ENCODE data around the gene C17orf75. TPM values are rescaled to one million over a fixed set of nuclear protein-coding genes. Genes with fewer than 3 reads are reported as not detected.
"Not testable (repeated sequence)": the region's sequence is repeated elsewhere in the genome, so short reads cannot be mapped to it uniquely, and the experiment has no call there.

C17orf75 gene
- total RNA-seq, 2 donors from 2014 or later = 12.5 to 13.4 TPM

DNA sequence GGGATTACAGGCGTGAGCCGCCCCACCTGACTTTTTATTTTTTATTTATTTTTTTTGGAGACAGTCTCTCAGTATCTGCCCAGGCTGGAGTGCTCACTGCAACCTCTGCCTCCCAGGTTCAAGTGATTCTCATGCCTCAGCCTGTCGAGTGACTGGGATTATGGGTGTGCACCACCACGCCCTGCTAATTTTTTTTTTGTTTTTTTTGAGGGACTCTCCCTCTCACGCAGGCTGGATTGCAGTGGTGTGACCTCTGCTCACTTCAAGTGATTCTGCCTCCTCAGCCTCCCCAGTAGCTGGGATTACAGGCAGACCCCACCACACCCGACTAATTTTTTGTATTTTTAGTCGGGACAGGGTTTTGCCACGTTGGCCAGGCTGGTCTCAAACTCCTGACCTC is 15.6 kb upstream of the C17orf75 start:
- DNase-seq = no peak
- H3K27me3 ChIP-seq = no peaks in the 10 kb centered on the region
- intact Hi-C loops (cut with DNase I) = no loop called here
- peaks cover 23% of the 10 kb centered on the region for H3K36me3 ChIP-seq
- H3K27ac ChIP-seq = no peak overlapping the region
- H3K9me3 ChIP-seq = no peaks in the 10 kb centered on the region
- no peak overlapping the region for H3K4me3 ChIP-seq
- peaks cover under 1% of the 10 kb centered on the region for H3K4me1 ChIP-seq
- no peak overlapping the region for H3K9ac ChIP-seq (ENCODE audit: low read depth in 2 of 2, low read length in 2 of 2)
- TF ChIP-seq, protein P1, sequence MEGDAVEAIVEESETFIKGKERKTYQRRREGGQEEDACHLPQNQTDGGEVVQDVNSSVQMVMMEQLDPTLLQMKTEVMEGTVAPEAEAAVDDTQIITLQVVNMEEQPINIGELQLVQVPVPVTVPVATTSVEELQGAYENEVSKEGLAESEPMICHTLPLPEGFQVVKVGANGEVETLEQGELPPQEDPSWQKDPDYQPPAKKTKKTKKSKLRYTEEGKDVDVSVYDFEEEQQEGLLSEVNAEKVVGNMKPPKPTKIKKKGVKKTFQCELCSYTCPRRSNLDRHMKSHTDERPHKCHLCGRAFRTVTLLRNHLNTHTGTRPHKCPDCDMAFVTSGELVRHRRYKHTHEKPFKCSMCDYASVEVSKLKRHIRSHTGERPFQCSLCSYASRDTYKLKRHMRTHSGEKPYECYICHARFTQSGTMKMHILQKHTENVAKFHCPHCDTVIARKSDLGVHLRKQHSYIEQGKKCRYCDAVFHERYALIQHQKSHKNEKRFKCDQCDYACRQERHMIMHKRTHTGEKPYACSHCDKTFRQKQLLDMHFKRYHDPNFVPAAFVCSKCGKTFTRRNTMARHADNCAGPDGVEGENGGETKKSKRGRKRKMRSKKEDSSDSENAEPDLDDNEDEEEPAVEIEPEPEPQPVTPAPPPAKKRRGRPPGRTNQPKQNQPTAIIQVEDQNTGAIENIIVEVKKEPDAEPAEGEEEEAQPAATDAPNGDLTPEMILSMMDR (IDR thresholded peaks at IDR 0.05) = no peak

DNA sequence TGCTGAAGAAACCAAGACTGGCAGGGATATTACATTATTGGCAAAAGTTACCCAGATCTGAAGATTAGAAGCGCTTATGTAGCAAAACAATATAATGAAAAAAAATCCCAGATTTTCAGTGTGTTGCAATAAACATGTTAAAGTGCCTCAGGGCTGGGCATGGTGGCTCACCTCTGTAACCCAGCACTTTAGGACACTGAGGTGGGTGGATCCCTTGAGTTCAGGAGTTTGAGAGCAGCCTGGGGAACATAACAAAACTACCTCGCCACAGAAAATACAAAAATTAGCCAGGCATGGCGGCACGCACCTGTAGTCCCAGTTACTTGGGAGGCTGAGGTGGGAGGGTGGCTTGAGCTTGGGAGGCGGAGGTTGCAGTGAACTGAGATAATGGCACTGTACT is 14.8 kb upstream of the C17orf75 start:
- H3K4me1 ChIP-seq = peaks cover 7% of the 10 kb centered on the region
- intact Hi-C loops (cut with DNase I) = no loop called here

DNA sequence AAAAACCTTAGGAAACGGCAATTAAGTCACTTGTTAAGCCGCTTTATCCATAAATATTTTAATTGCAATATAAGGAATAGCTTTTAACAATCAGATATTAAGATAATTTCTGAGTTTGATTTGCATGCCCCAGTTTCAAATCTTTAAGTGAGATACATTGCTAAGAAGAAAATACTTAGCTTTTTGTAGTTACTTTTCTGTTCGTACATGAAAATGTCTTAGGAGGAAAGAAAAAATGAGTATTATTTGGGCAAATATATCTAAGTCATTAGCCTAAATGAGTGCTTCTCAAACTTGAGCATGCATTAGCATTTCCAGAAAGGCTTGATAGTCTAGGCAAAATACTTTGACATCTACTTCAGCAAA is 14.4 kb upstream of the C17orf75 start:
- no peaks in the 10 kb centered on the region for H3K9me3 ChIP-seq
- intact Hi-C loops (cut with DNase I) = no loop called here
- no peaks in the 10 kb centered on the region for H3K27me3 ChIP-seq
- H3K4me1 ChIP-seq = peaks cover 7% of the 10 kb centered on the region
- no peak overlapping the region for H3K27ac ChIP-seq
- H3K4me3 ChIP-seq = no peak overlapping the region
- no peak overlapping the region for H3K9ac ChIP-seq (ENCODE audit: low read depth in 2 of 2, low read length in 2 of 2)
- no peak for DNase-seq
- H3K36me3 ChIP-seq = peaks cover 20% of the 10 kb centered on the region
- TF ChIP-seq, protein P1 (IDR thresholded peaks at IDR 0.05) = no peak

More for the DNA sequence above, 14.8 kb upstream of the C17orf75 start:
- H3K9me3 ChIP-seq = no peaks in the 10 kb centered on the region
- peaks cover 22% of the 10 kb centered on the region for H3K36me3 ChIP-seq
- TF ChIP-seq, protein P1 (IDR thresholded peaks at IDR 0.05) = no peak
- no peak overlapping the region for H3K27ac ChIP-seq
- H3K4me3 ChIP-seq = no peak overlapping the region
- DNase-seq = no peak
- no peak overlapping the region for H3K9ac ChIP-seq (ENCODE audit: low read depth in 2 of 2, low read length in 2 of 2)
- no peaks in the 10 kb centered on the region for H3K27me3 ChIP-seq

DNA sequence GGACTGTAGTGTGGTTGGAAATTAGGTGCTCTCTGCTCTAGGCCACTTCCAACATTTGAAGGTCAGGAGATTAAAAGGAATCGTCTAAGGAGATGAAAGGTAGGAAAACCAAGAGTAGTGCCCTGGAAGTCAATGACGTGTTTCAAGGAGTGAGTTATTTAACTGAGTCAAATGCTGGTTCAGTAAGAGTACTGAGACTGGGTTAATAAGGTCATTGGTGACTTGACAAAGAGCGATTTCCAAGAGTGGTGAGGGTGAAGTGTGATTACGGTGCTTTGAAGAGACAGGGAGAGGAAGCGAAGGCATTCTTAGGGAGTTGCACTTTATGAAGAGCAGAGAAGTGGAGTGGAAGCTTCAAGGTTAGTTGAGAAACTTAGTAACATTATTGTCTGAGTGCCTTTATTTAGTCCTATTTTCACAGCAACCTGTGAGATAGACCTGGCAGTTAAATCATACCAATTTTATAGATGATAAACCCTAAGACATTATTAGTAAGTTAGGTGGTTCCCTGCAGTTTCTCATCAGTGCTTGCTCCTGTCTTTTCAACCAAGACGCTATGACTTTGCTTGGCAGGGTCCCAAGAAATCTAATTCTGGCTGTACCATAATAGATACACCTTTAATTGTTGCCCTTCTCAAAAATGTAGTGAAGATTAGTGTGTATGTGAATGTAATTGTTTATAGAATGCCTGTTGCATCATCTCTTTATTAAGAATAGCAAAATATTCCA is 13.8 kb upstream of the C17orf75 start:
- Histone ChIP-seq H3K9me3 (no peaks in the 10 kb centered on the region), H3K27ac (no peak overlapping the region), H3K36me3 (peaks cover 15% of the 10 kb centered on the region), H3K4me1 (peaks cover 7% of the 10 kb centered on the region), H3K9ac (ENCODE audit: low read depth in 2 of 2, low read length in 2 of 2) (no peak overlapping the region), H3K27me3 (no peaks in the 10 kb centered on the region), H3K4me3 (no peak overlapping the region)
- intact Hi-C loops (cut with DNase I) = no loop called here
- no peak for DNase-seq
- TF ChIP-seq, protein P1 (IDR thresholded peaks at IDR 0.05) = no peak

DNA sequence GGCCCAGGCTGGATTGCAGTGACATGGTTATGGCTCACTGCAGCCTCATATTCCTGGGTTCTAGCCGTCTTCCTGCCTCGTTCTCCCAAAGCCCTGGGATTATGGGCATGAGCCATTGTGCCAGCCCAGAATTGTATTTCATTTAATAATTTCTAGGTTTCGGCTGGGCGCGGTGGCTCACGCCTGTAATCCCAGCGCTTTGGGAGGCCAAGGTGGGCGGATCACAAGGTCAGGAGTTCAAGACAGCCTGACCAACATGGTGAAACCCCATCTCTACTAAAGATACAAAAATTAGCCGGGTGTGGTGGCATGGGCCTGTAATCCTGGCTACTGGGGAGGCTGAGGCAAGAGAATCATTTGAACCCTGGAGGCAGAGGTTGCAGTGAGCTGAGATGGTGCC is 10.8 kb upstream of the C17orf75 start:
- DNase-seq; H3K27me3 ChIP-seq; H3K4me3 ChIP-seq; H3K9ac ChIP-seq (ENCODE audit: low read depth in 2 of 2, low read length in 2 of 2); H3K9me3 ChIP-seq; intact Hi-C loops (cut with DNase I); H3K27ac ChIP-seq; H3K36me3 ChIP-seq: not testable (repeated sequence)
- H3K4me1 ChIP-seq = peaks cover 13% of the 10 kb centered on the region

DNA sequence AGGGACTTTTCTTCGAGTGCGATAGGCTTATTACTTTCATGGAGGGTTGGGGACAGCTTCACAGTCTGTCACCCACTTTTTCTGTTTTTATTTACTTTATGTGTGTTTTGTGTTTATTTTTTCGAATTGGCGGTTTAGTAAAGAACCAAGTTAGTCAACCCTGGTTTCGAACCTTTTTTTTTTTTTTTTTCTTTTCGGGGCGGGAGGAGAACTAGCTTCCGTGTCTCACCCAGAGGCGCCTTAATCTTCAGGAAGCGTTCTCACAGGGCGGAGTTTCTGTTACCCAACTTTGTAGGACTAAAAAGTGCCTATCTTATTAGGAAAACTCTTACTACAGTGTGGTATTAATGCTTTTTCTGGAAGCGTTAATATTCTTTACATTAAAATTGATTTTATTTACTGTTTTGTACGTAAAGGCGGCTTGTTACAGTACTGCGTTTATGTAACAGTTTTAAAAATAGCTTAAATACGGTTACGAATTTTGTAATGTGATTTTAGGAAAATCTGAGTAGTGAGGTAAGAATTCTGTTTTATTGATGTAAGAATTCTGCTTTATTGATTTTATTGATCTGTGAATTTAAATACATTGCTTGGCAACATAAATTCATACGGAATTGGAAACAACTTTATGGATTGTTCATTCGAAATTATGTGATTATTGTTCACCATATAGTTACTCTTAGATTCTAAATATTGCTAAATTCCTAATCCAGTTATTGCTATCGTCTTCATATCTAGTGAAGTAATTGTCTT is 8.9 kb upstream of the C17orf75 start:
- H3K4me1 ChIP-seq = peaks cover 13% of the 10 kb centered on the region
- intact Hi-C loops (cut with DNase I) = no loop called here
- TF ChIP-seq, protein P1 (IDR thresholded peaks at IDR 0.05) = no peak
- H3K4me3 ChIP-seq = peak overlapping the region; percentile 86
- no peaks in the 10 kb centered on the region for H3K9me3 ChIP-seq
- peak overlapping the region; percentile 96 for H3K27ac ChIP-seq
- DNase-seq = peak; percentile 48
- H3K27me3 ChIP-seq = no peaks in the 10 kb centered on the region
- no peaks in the 10 kb centered on the region for H3K36me3 ChIP-seq
- peak overlapping the region; percentile 95 to 99 for H3K9ac ChIP-seq (ENCODE audit: low read depth in 2 of 2, low read length in 2 of 2)

All from colonic mucosa (tissue), 4 donors.